A673 (cell line): ENCODE measurements around the gene FASTKD2. TPM values are rescaled to one million over a fixed set of nuclear protein-coding genes. Genes with fewer than 3 reads are reported as not detected.

Experiments used
- BruUV-seq: library from RNA; stranded (reverse); fragments of 400-500 nt; replicated peaks from 2 replicates; lab custom pipeline; 2021; lab: Mats Ljungman, UMichigan
- CTCF ChIA-PET: fragments of 300-600 bp; sonication (Branson Sonifier 250); formaldehyde crosslinking; loops from one replicate; lab custom pipeline; 2022; ENCODE audit warnings: antibody characterized with exemption; lab: Charles Lee
- POLR2A ChIA-PET: fragments of 300-600 bp; sonication (Branson Sonifier 250); formaldehyde crosslinking; loops from one replicate; lab custom pipeline; 2022; ENCODE audit warnings: antibody characterized with exemption; ENCODE audit not compliant: low non-redundant PET; lab: Charles Lee
- DNase-seq: peaks from one replicate; pipeline ENCODE4 v3.0.0-alpha.2; 2015; ENCODE audit warnings: low spot score
- H3K27ac ChIP-seq: fragments of 200-600 bp; sonication (generic); 2 replicates; pipeline ENCODE4 v1.5.1; 2016; ENCODE audit warnings: mixed run types, low read depth, mild to moderate bottlenecking, mixed read lengths, antibody characterized with exemption, low read length; ENCODE audit not compliant: poor library complexity, severe bottlenecking
- H3K27me3 ChIP-seq: fragments of 200-600 bp; sonication (generic); replicated peaks from 2 replicates; pipeline ENCODE4 v1.6.1; 2017; ENCODE audit warnings: mixed run types, low read depth, mild to moderate bottlenecking, mixed read lengths, antibody characterized with exemption, low read length; ENCODE audit not compliant: insufficient read depth, poor library complexity
- H3K36me3 ChIP-seq: fragments of 200-600 bp; sonication (generic); 2 replicates; pipeline ENCODE4 v1.6.1; 2016; ENCODE audit warnings: mixed run types, mild to moderate bottlenecking, mixed read lengths, antibody characterized with exemption, low read length; ENCODE audit not compliant: insufficient read depth, poor library complexity, severe bottlenecking
- H3K4me1 ChIP-seq: fragments of 200-600 bp; sonication (generic); 2 replicates; pipeline ENCODE4 v1.6.1; 2017; ENCODE audit warnings: mixed run types, mild to moderate bottlenecking, mixed read lengths, antibody characterized with exemption, low read length; ENCODE audit not compliant: insufficient read depth, poor library complexity, severe bottlenecking
- H3K4me3 ChIP-seq: fragments of 200-600 bp; sonication (generic); 2 replicates; pipeline ENCODE4 v1.5.1; 2016; ENCODE audit warnings: low read depth, mixed run types, mild to moderate bottlenecking, mixed read lengths, low read length; ENCODE audit not compliant: poor library complexity, severe bottlenecking
- H3K9me3 ChIP-seq: fragments of 200-600 bp; sonication (generic); 2 replicates; pipeline ENCODE4 v1.6.1; 2016; ENCODE audit warnings: mixed run types, low read depth, mild to moderate bottlenecking, mixed read lengths, antibody characterized with exemption, low read length; ENCODE audit not compliant: poor library complexity, severe bottlenecking
- CTCF ChIP-seq: fragments of 300-800, 200-600 bp; sonication (generic); conservative IDR thresholded peaks from 2 replicates; pipeline ENCODE4 v1.5.1; 2017; ENCODE audit warnings: low read depth, mild to moderate bottlenecking, antibody characterized with exemption, low read length, moderate library complexity, mixed read lengths
- EZH2 ChIP-seq: fragments of 200-600 bp; sonication (generic); IDR thresholded peaks from 2 replicates; pipeline ENCODE4 v1.6.1; 2017; ENCODE audit warnings: borderline replicate concordance, low read depth, mild to moderate bottlenecking, mixed read lengths, antibody characterized with exemption, low read length; ENCODE audit not compliant: poor library complexity, severe bottlenecking
- intact Hi-C: fragments of 100-400 bp; cut with micrococcal nuclease; formaldehyde crosslinking; loops from one replicate; pipeline ENCODE4 v1.10.0; 2022; ENCODE audit not compliant: unreplicated experiment
- total RNA-seq: library from RNA; stranded (reverse); gene quantifications from 2 replicates; pipeline ENCODE4 v1.2.3, GENCODE V29; 2021

The FASTKD2 gene
- total RNA-seq, 1 experiment from 2014 or later = 35.4 TPM

- Histone ChIP-seq H3K27me3 (no peaks in the 10 kb centered on the region), H3K9me3 (peaks cover 3% of the 10 kb centered on the region), H3K4me3 (no peak overlapping the region), H3K36me3 (peaks cover 52% of the 10 kb centered on the region), H3K27ac (no peak overlapping the region), H3K4me1 (no peaks in the 10 kb centered on the region)
- no peak for DNase-seq
- TF ChIP-seq CTCF (no peak), EZH2 (no peak)
- intact Hi-C loops = loop anchor here (10.0 kb wide), 1 partner anchor 390 kb away; no protein-coding TSS in a partner anchor
- ChIA-PET POLR2A (interaction anchor here (0.6 kb wide), 1 partner anchor 1064 kb away, joined by 3 read pairs; no protein-coding TSS in a partner anchor), CTCF (no interaction called here)
- BruUV-seq = no TSS peak
Observed at GRCh38 chr2:206784559-206785353, 19.4 kb downstream of the FASTKD2 start.

DNA sequence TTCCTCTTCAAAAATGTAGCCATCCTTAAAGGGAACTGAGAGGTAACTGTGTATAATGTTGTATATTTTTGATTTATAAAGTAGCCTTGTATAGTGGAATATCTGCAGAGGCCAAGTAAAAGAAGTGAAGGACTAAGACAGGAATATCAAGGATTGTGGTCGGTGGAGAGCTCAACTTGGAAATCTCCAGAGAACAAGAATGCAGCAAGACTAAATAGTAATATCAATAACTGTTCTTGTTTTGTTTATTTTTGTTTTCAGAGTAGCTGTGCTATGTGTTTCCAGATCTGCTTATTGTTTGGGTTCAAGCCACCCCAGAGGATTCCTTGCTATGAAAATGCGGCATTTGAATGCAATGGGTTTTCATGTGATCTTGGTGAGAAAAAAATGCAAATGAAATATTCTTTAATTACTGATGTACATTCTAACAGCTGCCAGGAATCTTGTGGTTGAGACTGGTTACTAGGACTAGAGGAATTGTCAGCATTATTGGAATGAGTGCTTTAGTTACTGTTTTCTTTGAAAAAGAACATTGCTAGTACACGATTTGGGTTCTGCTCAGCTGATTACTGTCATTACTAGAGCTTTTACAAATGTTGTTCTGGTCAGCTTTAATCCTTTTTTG is 25.0 kb downstream of the FASTKD2 start:
- H3K36me3 ChIP-seq = peaks cover 52% of the 10 kb centered on the region
- TF ChIP-seq CTCF = no peak
- TF ChIP-seq EZH2 = no peak
- intact Hi-C loops = no loop called here
- ChIA-PET POLR2A (no interaction called here), CTCF (no interaction called here)
- no TSS peak for BruUV-seq
- no peaks in the 10 kb centered on the region for H3K4me1 ChIP-seq
- no peak for DNase-seq
- no peaks in the 10 kb centered on the region for H3K27me3 ChIP-seq
- no peak overlapping the region for H3K27ac ChIP-seq
- no peaks in the 10 kb centered on the region for H3K9me3 ChIP-seq
- H3K4me3 ChIP-seq = no peak overlapping the region

DNA sequence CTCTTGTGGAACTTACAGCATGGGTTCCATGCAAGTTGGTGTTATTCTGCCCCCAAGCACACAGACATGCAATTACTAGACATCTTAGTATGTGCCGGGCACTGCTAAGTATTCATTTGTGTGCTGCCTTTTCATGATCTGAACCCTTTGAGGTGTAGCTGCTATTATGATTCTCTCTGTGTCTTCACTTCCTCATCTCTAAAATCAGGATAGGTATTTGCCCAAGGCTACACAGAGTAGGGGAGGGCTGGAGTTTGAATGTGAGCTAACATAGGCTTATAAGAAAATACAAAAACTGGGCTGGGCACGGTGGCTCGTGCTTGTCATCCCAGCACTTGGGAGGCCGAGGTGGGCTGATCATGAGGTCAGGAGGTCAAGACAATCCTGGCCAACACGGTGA is 27.2 kb downstream of the FASTKD2 start:
- ChIA-PET CTCF (no interaction called here), POLR2A (no interaction called here)
- TF ChIP-seq CTCF (no peak), EZH2 (no peak)
- no peaks in the 10 kb centered on the region for H3K4me1 ChIP-seq
- DNase-seq = no peak
- peaks cover 39% of the 10 kb centered on the region for H3K36me3 ChIP-seq
- H3K4me3 ChIP-seq = no peak overlapping the region
- intact Hi-C loops = no loop called here
- no peaks in the 10 kb centered on the region for H3K9me3 ChIP-seq
- H3K27ac ChIP-seq = no peak overlapping the region
- H3K27me3 ChIP-seq = no peaks in the 10 kb centered on the region
- no TSS peak for BruUV-seq
